Stromal cell of bone marrow (primary cell): ENCODE data around the gene GABARAPL2.
A peak's percentile ranks its signal among the peaks of the same experiment; 100 is the strongest.
"Not testable (repeated sequence)": the region's sequence is repeated elsewhere in the genome, so short reads cannot be mapped to it uniquely, and the experiment has no call there.

Source experiments
- DNase-seq: peaks from one replicate; pipeline ENCODE4 v3.0.0-alpha.2; 2012; ENCODE audit warnings: low read depth

The GABARAPL2 gene

GRCh38 chr16:75591927-75592326, 25.7 kb downstream of the GABARAPL2 start:
- not testable (repeated sequence) for DNase-seq

GRCh38 chr16:75593308-75593707, 27.1 kb downstream of the GABARAPL2 start:
- DNase-seq = no peak

- DNase-seq = no peak
These were observed 27.9 kb downstream of the GABARAPL2 start for GRCh38 chr16:75593825-75594820.

- DNase-seq = no peak
These were observed 33.5 kb downstream of the GABARAPL2 start for GRCh38 chr16:75599452-75600277.

GRCh38 chr16:75603241-75603640, 37.1 kb downstream of the GABARAPL2 start:
- DNase-seq = no peak

- no peak for DNase-seq
These were observed 40.3 kb downstream of the GABARAPL2 start for GRCh38 chr16:75606507-75606906.

GRCh38 chr16:75614066-75614897, 48.1 kb downstream of the GABARAPL2 start:
- DNase-seq = no peak

- DNase-seq = no peak
These were observed 49.4 kb downstream of the GABARAPL2 start for GRCh38 chr16:75615619-75616018.

- DNase-seq = no peak
These were observed 50.4 kb downstream of the GABARAPL2 start for GRCh38 chr16:75616521-75617010.

- DNase-seq = no peak
These were observed 50.9 kb downstream of the GABARAPL2 start for GRCh38 chr16:75617121-75617520.

- no peak for DNase-seq
These were observed 52.6 kb downstream of the GABARAPL2 start for GRCh38 chr16:75618780-75619179.

- DNase-seq = no peak
These were observed 54.4 kb downstream of the GABARAPL2 start for GRCh38 chr16:75620326-75621169.

GRCh38 chr16:75621170-75621477, 54.9 kb downstream of the GABARAPL2 start:
- peak; percentile 34 for DNase-seq

- DNase-seq = peak; percentile 98
These were observed 56.8 kb downstream of the GABARAPL2 start, which contains the start of gene ADAT1 for GRCh38 chr16:75622761-75623605. Gene ADAT1 (minus strand): TSS chr16:75623281. CDS start chr16:75620799, 2,482 bp downstream.

GRCh38 chr16:75624921-75625334, 58.7 kb downstream of the GABARAPL2 start:
- no peak for DNase-seq

GRCh38 chr16:75626806-75627205, 60.6 kb downstream of the GABARAPL2 start:
- no peak for DNase-seq
